ENCODE data around the gene TMEM233.
"Not testable (repeated sequence)": the region's sequence is repeated elsewhere in the genome, so short reads cannot be mapped to it uniquely, and the experiment has no call there.

The TMEM233 gene

GRCh38 chr12:119613319-119613936 lies 19.9 kb downstream of the TMEM233 start:
- DNase-seq: no peak

DNA sequence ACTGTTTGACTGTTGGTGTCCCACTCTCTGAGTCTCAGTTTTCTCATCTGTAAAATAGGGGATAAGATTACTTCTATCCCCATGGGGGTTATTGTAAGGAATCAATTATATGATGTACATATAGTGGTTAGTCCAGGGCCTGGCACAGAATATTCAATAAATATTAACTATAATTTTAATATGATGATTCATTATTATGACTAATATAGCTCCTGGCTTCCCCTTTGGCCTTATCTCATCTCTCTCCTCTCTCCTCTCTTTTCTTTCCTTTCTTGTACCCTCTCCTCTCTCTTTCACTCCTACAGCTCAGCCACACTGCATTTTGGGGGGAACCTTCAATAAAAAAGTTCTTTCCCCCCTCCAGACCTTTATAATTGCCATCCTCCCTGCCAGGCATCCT lies 21.1 kb downstream of the TMEM233 start:
- no peak for DNase-seq

DNA sequence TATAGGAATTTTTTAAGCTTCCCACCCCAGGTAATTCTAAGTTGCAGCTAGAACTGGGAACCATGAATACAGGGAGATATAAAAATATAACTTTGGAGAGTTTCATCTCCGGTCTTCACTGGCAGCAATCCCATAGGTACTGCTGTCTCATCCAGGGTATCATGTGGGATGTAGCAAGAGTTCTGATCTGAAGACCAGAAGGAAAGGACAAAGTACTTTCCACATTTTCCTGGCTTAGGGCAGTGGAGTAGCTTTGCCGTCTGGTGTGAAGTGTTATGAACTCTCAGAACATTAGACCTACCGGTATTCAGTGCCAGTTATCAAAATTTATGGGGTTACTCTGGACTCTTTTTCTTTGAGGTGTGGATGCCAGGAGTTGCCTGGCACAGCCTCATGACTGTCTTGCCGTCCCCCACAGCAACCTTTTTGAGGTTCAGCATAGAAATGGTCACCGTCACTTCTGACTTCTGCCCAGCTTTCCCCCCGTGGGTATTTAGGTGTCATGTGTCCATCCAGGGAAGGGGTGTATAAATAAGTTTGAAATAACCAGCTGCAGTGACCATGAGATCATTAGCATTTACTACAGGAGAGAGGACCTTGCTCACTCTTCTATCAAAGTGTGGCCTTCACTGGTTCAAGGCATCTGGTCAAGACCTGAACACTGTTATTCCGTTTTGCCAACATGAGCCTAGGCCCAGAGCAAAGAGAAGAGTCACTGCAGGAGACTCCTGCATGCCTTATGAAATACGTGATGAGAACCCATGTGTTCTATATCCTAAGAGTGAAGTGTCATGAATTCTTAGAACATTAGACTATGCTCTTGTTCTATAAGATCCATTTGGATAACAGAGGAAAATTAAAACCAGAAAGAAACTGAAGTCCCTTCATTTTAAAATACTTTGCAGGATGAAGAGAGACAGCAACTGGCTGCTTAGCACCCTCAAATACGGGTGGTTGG lies 22.2 kb downstream of the TMEM233 start:
- DNase-seq: no peak

DNA sequence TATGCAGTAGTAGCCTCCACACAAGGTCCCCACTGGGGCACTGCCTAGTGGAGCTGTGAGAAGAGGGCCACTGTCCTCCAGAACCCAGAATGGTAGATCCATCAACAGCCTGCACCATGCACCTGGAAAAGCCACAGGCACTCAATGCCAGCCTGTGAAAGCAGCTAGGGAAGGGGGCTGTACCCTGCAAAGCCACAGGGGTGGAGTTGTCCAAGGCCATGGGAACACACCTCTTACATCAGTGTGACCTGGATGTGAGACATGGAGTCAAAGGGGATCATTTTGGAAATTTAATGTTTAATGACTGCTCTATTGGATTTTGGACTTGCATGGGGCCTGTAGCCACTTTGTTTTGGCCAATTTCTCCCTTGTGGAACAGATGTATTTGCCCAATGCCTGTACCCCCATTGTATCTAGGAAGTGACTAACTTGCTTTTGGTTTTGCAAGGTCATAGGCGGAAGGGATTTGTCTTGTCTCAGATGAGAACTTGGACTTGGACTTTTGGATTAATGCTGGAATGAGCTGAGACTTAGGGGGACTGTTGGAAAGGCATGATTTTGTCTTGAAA lies 24.8 kb downstream of the TMEM233 start:
- DNase-seq: not testable (repeated sequence)

- no peak for DNase-seq
These were observed 26.9 kb downstream of the TMEM233 start for GRCh38 chr12:119620490-119620889.

DNA sequence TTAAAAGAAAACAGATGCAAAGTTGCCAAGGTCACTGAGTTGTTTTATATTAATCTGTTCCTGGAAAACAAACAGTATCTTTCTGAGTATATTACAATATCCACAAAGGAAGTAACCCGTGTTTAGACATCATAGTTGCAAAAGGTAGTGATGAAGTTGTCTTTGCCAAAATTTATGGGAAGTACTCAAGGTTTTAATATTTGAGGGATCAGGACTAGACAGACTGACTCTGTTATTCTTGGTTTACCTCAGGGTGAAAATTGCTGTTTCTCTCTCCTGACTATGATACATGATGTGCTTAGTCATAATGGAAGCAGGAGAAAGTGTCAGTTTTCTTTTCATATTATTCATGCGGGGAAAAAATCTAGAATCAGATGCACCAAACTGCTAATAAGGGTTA lies 28.3 kb downstream of the TMEM233 start:
- DNase-seq: no peak

GRCh38 chr12:119624966-119625365 lies 31.4 kb downstream of the TMEM233 start:
- no peak for DNase-seq

DNA sequence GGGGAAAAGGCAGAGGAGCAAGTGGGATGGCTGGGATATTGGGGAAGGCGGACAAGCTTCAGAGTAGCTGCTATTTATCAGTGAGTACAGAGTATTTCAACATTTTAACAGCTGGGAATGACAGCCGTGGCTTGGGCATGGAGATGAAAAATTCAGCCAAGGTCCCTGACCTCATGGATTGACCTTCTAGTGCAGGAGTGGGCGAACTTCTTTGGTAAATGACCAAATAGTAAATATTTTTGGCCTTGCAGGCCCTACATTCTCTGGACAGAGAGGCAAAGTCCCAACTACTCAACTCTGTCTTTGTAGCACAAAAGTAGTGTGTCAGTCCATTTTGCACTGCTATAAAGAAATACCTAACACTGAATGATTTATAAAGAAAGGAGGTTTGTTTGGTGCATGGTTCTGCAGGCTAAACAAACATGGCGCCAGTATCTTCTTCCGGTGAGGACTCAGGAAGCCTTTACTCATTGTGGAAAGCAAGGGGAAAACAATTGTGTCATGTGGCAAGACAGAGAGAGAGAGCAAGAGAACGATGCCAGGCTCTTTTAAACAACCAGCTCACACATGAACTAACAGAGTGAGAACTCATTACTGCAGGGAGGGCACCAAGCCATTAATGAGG lies 33.6 kb downstream of the TMEM233 start:
- no peak for DNase-seq

DNA sequence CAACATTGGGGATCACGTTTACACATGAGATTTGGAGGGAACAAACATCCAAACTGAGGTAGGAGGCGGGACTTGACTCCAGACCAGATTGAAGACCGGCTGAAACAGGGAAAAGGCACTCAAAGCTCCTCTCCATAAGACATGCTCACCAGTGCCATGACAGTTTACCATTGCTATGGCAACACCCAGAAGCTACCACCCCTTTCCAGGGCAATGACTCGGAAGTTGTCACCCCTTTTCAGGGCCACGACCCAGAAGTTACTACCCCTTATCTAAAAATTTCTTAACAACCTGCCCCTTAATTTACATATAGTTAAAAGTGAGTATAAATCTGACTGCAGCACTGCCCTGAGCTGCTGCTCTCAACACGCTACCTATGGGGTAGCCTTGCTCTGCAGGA lies 34.1 kb downstream of the TMEM233 start:
- no peak for DNase-seq

DNA sequence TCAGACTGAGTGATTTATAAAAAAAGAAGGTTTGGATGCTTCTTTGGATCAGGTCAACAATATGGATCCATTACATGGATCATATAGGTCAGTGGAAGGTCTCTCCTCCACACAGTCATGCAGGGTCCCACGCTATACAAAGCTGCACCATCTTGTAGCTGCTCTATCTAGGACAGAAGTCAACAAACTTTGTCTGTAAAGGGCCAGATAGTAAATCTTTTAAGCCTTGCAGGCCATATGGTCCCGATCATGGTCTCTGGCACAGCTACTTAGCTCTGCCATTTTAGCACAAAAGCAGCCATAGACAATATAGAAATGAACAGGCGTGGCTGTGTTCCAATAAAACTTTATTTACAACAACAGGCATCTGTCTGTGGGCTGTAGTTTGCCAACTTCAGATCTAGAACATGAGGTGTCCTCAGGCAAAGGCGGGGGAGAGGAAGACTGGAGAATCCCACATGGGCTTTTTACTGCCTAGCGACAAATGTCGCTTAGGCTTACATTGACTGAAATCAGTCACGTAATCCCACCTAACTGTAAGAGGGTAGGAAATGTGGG lies 36.7 kb downstream of the TMEM233 start:
- no peak for DNase-seq

GRCh38 chr12:119630962-119631550 lies 37.5 kb downstream of the TMEM233 start:
- no peak for DNase-seq

DNA sequence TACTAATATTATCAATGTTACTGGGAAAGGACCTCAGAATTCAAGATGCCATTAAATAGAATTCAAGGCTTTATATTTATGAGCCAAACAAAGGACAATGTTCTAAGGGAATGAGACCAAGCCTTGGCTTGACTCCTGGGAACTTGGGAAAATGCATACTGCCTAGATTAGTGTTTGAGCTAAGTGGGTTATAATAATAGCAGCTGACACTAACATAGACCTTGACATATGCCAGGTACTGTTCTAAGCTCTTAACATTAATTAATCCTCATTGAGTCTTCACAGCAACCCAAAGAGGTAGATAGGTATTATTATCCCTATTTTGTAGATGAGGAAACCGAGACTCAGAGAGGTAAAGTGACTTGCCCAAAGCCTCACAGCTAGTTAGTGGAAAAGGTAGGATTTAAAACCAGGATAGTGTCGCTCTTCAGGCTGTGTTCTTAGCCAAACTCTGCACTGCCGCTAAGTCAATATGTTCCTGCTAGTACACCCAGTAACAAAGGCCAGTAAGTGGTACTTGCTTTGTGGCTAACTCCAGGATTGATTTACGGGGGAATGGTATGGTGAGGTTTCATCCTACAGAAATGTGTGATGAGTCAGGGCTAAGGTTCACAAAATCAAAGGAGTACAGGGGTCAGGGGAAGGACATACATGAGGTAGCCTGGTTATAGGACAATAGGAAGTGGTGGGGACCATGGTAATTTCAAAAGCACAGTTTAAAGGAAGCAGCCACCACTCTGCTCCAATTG lies 38.5 kb downstream of the TMEM233 start:
- DNase-seq: no peak

GRCh38 chr12:119634743-119635142 lies 41.2 kb downstream of the TMEM233 start:
- no peak for DNase-seq

GRCh38 chr12:119642986-119643385 lies 49.4 kb downstream of the TMEM233 start:
- DNase-seq: no peak

DNA sequence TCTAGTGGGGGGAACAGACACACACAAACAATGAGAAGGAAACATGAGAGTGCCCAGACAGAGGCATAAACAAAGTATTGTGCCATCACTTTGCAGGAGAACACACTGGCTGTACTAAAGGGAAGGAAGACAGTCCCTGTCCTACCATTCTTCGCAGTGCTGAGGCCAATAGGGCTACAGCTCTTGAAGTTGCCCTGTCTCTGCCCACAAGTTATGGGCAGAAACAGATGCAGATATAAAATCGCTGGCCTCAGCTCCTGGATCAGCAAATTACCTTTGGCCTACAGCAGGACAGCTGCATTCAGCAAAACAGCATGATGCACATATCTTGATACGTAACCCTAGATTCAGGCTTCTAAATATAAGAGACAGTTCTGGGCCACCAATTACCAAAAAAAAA lies 51.4 kb downstream of the TMEM233 start:
- no peak for DNase-seq

DNA sequence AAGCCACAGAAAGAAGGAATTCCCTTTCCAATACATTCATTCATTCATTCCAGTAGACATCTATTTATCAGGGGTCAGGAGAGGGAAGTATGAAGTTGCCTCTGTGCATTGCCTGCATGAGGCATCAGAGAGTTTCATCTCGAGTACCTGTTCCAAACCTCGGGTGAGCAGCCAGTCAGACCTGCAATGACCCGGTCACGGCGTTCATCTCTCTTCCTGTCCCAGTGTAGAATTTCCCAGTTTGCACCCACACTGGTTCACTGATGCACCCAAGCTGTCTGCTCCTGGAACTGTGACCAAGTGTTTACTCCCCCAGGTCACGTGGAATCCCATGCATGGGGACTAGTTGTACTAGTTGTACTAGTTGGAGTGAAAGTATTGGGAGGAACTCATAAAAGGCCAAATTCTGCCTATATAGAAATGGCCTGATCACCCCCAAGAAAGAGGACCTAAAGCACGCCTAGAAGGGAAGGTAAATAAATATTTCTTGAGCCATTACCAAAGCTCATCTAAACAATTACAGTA lies 52.0 kb downstream of the TMEM233 start:
- no peak for DNase-seq

DNA sequence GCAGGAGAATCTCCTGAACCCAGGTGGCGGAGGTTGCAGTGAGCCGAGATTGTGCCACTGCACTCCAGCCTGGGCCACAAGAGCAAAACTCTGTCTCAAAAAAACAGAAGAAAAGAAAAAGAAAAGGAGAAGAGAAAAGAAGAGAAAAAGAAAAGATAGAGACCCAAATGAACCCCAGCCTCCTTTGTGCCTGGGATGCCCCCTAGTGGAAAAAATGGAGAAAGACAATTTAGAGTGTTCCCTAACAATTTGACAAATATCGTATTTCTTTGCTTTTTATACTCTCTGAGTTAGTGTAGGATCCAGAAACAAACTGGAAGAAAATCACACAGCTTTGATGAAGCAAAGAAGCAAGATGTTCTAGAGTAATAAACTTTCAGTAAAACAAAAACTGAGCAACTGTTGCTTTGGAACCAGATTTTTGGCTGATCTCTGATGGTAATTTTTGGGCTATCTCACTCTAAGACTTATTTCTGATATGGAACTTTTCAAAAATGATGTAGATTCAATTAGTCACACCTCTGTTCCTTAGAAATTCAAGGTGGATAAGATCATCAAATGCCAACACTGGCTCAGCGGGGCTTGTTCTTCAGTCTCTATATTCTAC lies 55.7 kb downstream of the TMEM233 start:
- DNase-seq: no peak

- no peak for DNase-seq
These were observed 59.1 kb downstream of the TMEM233 start for GRCh38 chr12:119652665-119653064.

DNA sequence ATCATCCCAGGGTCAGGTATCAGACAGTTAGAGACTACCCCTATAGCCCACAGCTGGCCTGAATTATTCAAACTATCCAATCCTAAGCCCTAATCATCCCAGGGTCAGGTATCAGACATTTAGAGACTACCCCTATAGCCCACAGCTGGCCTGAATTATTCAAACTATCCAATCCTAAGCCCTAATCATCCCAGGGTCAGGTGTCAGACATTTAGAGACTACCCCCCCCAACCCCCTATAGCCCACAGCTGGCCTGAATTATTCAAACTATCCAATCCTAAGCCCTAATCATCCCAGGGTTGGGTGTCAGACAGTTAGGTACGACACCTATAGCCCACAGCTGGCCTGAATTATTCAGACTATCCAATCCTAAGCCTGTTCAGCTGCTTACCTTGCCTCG lies 63.4 kb downstream of the TMEM233 start:
- not testable (repeated sequence) for DNase-seq

GRCh38 chr12:119658166-119658565 lies 64.6 kb downstream of the TMEM233 start:
- DNase-seq: not testable (repeated sequence)

GRCh38 chr12:119659289-119659897 lies 65.8 kb downstream of the TMEM233 start:
- DNase-seq: peak; percentile 56
